CD4-positive, alpha-beta T cell (primary cell): ENCODE results near the gene CPAMD8. TPM values are rescaled to one million over a fixed set of nuclear protein-coding genes. Genes with fewer than 3 reads are reported as not detected.

ENCODE experiments used
- ATAC-seq: fragments of 200-7000 bp; cut with Tn5 transposase; one replicate; pipeline ENCODE4 v1.10.0; 2022; ENCODE audit warnings: mild to moderate bottlenecking; ENCODE audit not compliant: poor library complexity
- CTCF ChIA-PET: fragments of 350-600 bp; sonication (Branson Sonifier 250); formaldehyde crosslinking; loops from one replicate; lab custom pipeline; 2021; ENCODE audit warnings: antibody characterized with exemption, inconsistent platforms; lab: Charles Lee
- POLR2A ChIA-PET: fragments of 350-600 bp; sonication (Branson Sonifier 250); formaldehyde crosslinking; loops from one replicate; lab custom pipeline; 2021; ENCODE audit warnings: antibody characterized with exemption, inconsistent platforms; lab: Charles Lee
- DNase-seq, 14 experiments: peaks; one replicate each; pipeline ENCODE4 v3.0.0-alpha.2; 2013 to 2020; ENCODE audit warnings: mixed read lengths in 2 of 14
- H3K27ac ChIP-seq, 2 donors: one replicate each; pipeline versions ENCODE4 v1.5.1 to v1.7.0; 2013; ENCODE audit warnings: low read length in 2 of 2, low read depth in 1 of 2, mild to moderate bottlenecking in 1 of 2
- H3K27me3 ChIP-seq, 2 experiments: 1 replicate in 1 of 2; 2 replicates in 1 of 2; pipeline versions ENCODE4 v1.6.1 to v1.7.0; 2013; ENCODE audit warnings: low read length in 2 of 2, control low read depth in 1 of 2, mild to moderate bottlenecking in 1 of 2, moderate library complexity in 1 of 2; ENCODE audit not compliant: insufficient read depth in 2 of 2, control insufficient read depth in 1 of 2
- H3K36me3 ChIP-seq: one replicate; pipeline ENCODE4 v1.6.1; 2013; ENCODE audit warnings: low read length, control low read depth; ENCODE audit not compliant: insufficient read depth
- H3K4me1 ChIP-seq: one replicate; pipeline ENCODE4 v1.6.1; 2013; ENCODE audit warnings: low read length, control low read depth; ENCODE audit not compliant: insufficient read depth
- H3K4me3 ChIP-seq: one replicate; pipeline ENCODE4 v1.5.1; 2013; ENCODE audit warnings: mild to moderate bottlenecking, low read length, moderate library complexity
- H3K9me3 ChIP-seq, 2 experiments: 1 replicate in 1 of 2; 2 replicates in 1 of 2; pipeline versions ENCODE4 v1.6.1 to v1.7.0; 2013; ENCODE audit warnings: low read length in 2 of 2, mild to moderate bottlenecking in 2 of 2, control low read depth in 1 of 2, moderate library complexity in 1 of 2; ENCODE audit not compliant: control insufficient read depth in 1 of 2, insufficient read depth in 1 of 2
- H3K27ac Mint-ChIP-seq: one replicate; pipeline ENCODE4 v1.8.0; 2020; ENCODE audit warnings: mixed read lengths
- H3K27me3 Mint-ChIP-seq: one replicate; pipeline ENCODE4 v1.8.0; 2021; ENCODE audit warnings: mixed read lengths
- H3K36me3 Mint-ChIP-seq: one replicate; pipeline ENCODE4 v1.8.0; 2021; ENCODE audit warnings: low read depth, mixed read lengths
- H3K4me1 Mint-ChIP-seq: one replicate; pipeline ENCODE4 v1.8.0; 2021; ENCODE audit warnings: low read depth, mixed read lengths
- H3K4me3 Mint-ChIP-seq: one replicate; pipeline ENCODE4 v1.8.0; 2020; ENCODE audit warnings: mild to moderate bottlenecking, mixed read lengths
- H3K9me3 Mint-ChIP-seq: one replicate; pipeline ENCODE4 v1.8.0; 2020; ENCODE audit warnings: mixed read lengths
- CTCF ChIP-seq: fragments of 200-600 bp; IDR thresholded peaks from one replicate; pipeline ENCODE4 v1.8.0; 2022; ENCODE audit warnings: antibody characterized with exemption, mild to moderate bottlenecking
- intact Hi-C, 2 experiments: fragments of 100-400 bp; cut with DNase I in 1 of 2; cut with micrococcal nuclease in 1 of 2; formaldehyde crosslinking; loops; one replicate each; pipeline versions ENCODE4 v1.15.1 to v1.9.0; 2023 to 2025; cut with DNase I, micrococcal nuclease
- total RNA-seq, 174 experiments: library from RNA in 2 of 174; stranded (reverse) in 2 of 174; gene quantifications; one replicate each; pipeline ENCODE4 v1.2.3 and lab custom pipeline; 2021 to 2026

The CPAMD8 gene
- total RNA-seq, 2 experiments from 2014 or later: 0.05 to 0.34 TPM

GRCh38 chr19:16867211-16867610, 159.4 kb downstream of the CPAMD8 start:
- ChIA-PET CTCF (no interaction called here), POLR2A (no interaction called here)
- Histone ChIP-seq H3K36me3 (peaks cover 81% of the 10 kb centered on the region), H3K27me3 (no peaks in the 10 kb centered on the region), H3K4me3 (no peak overlapping the region), H3K4me1 (no peaks in the 10 kb centered on the region), H3K9me3 (no peaks in the 10 kb centered on the region), H3K27ac (no peak overlapping the region)
- intact Hi-C loops: no loop called here
- H3K27me3 Mint-ChIP-seq: no peaks in the 10 kb centered on the region
- peaks cover 85% of the 10 kb centered on the region for H3K36me3 Mint-ChIP-seq
- no peak overlapping the region for H3K27ac Mint-ChIP-seq
- H3K4me1 Mint-ChIP-seq: no peaks in the 10 kb centered on the region
- ATAC-seq: no peak
- H3K9me3 Mint-ChIP-seq: no peaks in the 10 kb centered on the region
- DNase-seq: no peak
- H3K4me3 Mint-ChIP-seq: no peak overlapping the region
- no peak for TF ChIP-seq CTCF

GRCh38 chr19:16862826-16863415, 163.7 kb downstream of the CPAMD8 start:
- DNase-seq (no peak), ATAC-seq (no peak)
- ChIA-PET CTCF (no interaction called here), POLR2A (no interaction called here)
- TF ChIP-seq CTCF: no peak
- no peak overlapping the region for H3K27ac ChIP-seq
- Mint-ChIP-seq H3K9me3 (no peaks in the 10 kb centered on the region), H3K27me3 (no peaks in the 10 kb centered on the region), H3K4me1 (no peaks in the 10 kb centered on the region), H3K27ac (no peak overlapping the region), H3K4me3 (no peak overlapping the region), H3K36me3 (peaks cover 67% of the 10 kb centered on the region)
- intact Hi-C loops: no loop called here
- no peak overlapping the region for H3K4me3 ChIP-seq
- no peaks in the 10 kb centered on the region for H3K27me3 ChIP-seq
- H3K36me3 ChIP-seq: peaks cover 57% of the 10 kb centered on the region
- H3K9me3 ChIP-seq: no peaks in the 10 kb centered on the region
- no peaks in the 10 kb centered on the region for H3K4me1 ChIP-seq

- Histone ChIP-seq H3K4me3 (no peak overlapping the region), H3K36me3 (peaks cover 48% of the 10 kb centered on the region), H3K4me1 (no peaks in the 10 kb centered on the region), H3K27ac (no peak overlapping the region), H3K9me3 (no peaks in the 10 kb centered on the region), H3K27me3 (no peaks in the 10 kb centered on the region)
- H3K9me3 Mint-ChIP-seq: no peaks in the 10 kb centered on the region
- no peak for ATAC-seq
- CTCF ChIA-PET: no interaction called here
- H3K27me3 Mint-ChIP-seq: no peaks in the 10 kb centered on the region
- no peaks in the 10 kb centered on the region for H3K4me1 Mint-ChIP-seq
- H3K27ac Mint-ChIP-seq: no peak overlapping the region
- no peak for TF ChIP-seq CTCF
- POLR2A ChIA-PET: no interaction called here
- intact Hi-C loops: no loop called here
- H3K36me3 Mint-ChIP-seq: peaks cover 66% of the 10 kb centered on the region
- no peak overlapping the region for H3K4me3 Mint-ChIP-seq
- DNase-seq: no peak
Measured at GRCh38 chr19:16861834-16862233, 164.8 kb downstream of the CPAMD8 start.
